GM23338 (cell line): Measurements from ENCODE around the gene PLEKHG5. TPM values are rescaled to one million over a fixed set of nuclear protein-coding genes. Genes with fewer than 3 reads are reported as not detected.

Source experiments
- ATAC-seq: fragments of 200-7000 bp; cut with Tn5 transposase; 3 replicates; pipeline ENCODE4 v1.9.1; 2020
- DNase-seq: peaks from one replicate; pipeline ENCODE4 v3.0.0-alpha.2; 2015; ENCODE audit warnings: low spot score
- H2AFZ ChIP-seq: fragments of 200-600 bp; sonication (generic); 2 replicates; pipeline ENCODE4 v1.8.0; 2016; ENCODE audit warnings: antibody characterized with exemption, mild to moderate bottlenecking, moderate library complexity
- H3F3A ChIP-seq: fragments of 200-600 bp; sonication (generic); replicated peaks from 2 replicates; pipeline ENCODE4 v1.8.0; 2017; ENCODE audit warnings: antibody characterized with exemption, mixed run types, low read depth
- H3K27ac ChIP-seq: fragments of 200-600 bp; sonication (generic); 2 replicates; pipeline ENCODE4 v1.6.1; 2016; ENCODE audit warnings: low read depth
- H3K27me3 ChIP-seq: fragments of 200-600 bp; sonication (generic); 2 replicates; pipeline ENCODE4 v1.8.0; 2016; ENCODE audit warnings: mild to moderate bottlenecking, mixed run types, moderate library complexity; ENCODE audit not compliant: insufficient read depth
- H3K36me3 ChIP-seq: fragments of 200-600 bp; sonication (generic); 2 replicates; pipeline ENCODE4 v1.8.0; 2016; ENCODE audit warnings: mild to moderate bottlenecking; ENCODE audit not compliant: insufficient read depth
- H3K4me1 ChIP-seq: fragments of 200-600 bp; sonication (generic); 2 replicates; pipeline ENCODE4 v1.8.0; 2016; ENCODE audit warnings: mild to moderate bottlenecking, moderate library complexity; ENCODE audit not compliant: insufficient read depth
- H3K4me2 ChIP-seq: fragments of 200-600 bp; sonication (generic); 2 replicates; pipeline ENCODE4 v1.7.1; 2017; ENCODE audit warnings: mixed run types
- H3K4me3 ChIP-seq: fragments of 200-600 bp; sonication (generic); 2 replicates; pipeline ENCODE4 v1.6.1; 2016; ENCODE audit warnings: mixed run types
- H3K79me2 ChIP-seq: fragments of 200-600 bp; sonication (generic); replicated peaks from 2 replicates; pipeline ENCODE4 v1.8.0; 2017; ENCODE audit warnings: mild to moderate bottlenecking; ENCODE audit not compliant: insufficient read depth
- H3K9me2 ChIP-seq: fragments of 200-600 bp; sonication (generic); 2 replicates; pipeline ENCODE4 v1.8.0; 2017; ENCODE audit not compliant: insufficient read depth
- H4K20me1 ChIP-seq: fragments of 200-600 bp; sonication (generic); replicated peaks from 2 replicates; pipeline ENCODE4 v1.8.0; 2017; ENCODE audit warnings: mild to moderate bottlenecking; ENCODE audit not compliant: insufficient read depth
- H3K27ac Mint-ChIP-seq: 2 replicates; pipeline ENCODE4 v1.8.0; 2020; ENCODE audit warnings: inconsistent platforms, mild to moderate bottlenecking, moderate library complexity, mixed read lengths
- H3K27me3 Mint-ChIP-seq: 3 replicates; pipeline ENCODE4 v1.8.0; 2022; ENCODE audit warnings: low read depth, mild to moderate bottlenecking, moderate library complexity, mixed read lengths, inconsistent platforms; ENCODE audit not compliant: insufficient read depth, poor library complexity
- H3K36me3 Mint-ChIP-seq: 3 replicates; pipeline ENCODE4 v1.8.0; 2021; ENCODE audit warnings: low read depth, mild to moderate bottlenecking, inconsistent platforms, moderate library complexity, mixed read lengths
- H3K4me1 Mint-ChIP-seq: 3 replicates; pipeline ENCODE4 v1.8.0; 2020; ENCODE audit warnings: mild to moderate bottlenecking, inconsistent platforms, mixed read lengths
- H3K4me3 Mint-ChIP-seq: 3 replicates; pipeline ENCODE4 v1.8.0; 2021; ENCODE audit warnings: moderate library complexity, mild to moderate bottlenecking, inconsistent platforms, mixed read lengths
- H3K9me3 Mint-ChIP-seq: 3 replicates; pipeline ENCODE4 v1.8.0; 2020; ENCODE audit warnings: moderate library complexity, mild to moderate bottlenecking, inconsistent platforms, mixed read lengths
- EZH2phosphoT487 ChIP-seq: fragments of 200-600 bp; sonication (generic); IDR thresholded peaks from one replicate; pipeline ENCODE4 v1.8.1; 2018; ENCODE audit warnings: antibody characterized with exemption; ENCODE audit not compliant: unreplicated experiment
- POLR2AphosphoS5 ChIP-seq: IDR thresholded peaks from 2 replicates; pipeline ENCODE4 v1.6.1; 2016; ENCODE audit warnings: antibody characterized with exemption, low read depth
- STAT1 ChIP-seq: IDR thresholded peaks from one replicate; pipeline ENCODE4 v1.6.1; 2016; ENCODE audit warnings: antibody characterized with exemption; ENCODE audit not compliant: unreplicated experiment
- polyA plus RNA-seq: library from polyadenylated mRNA; unstranded; fragments of >200 nt; fragmentation: Nextera tagmentation; extraction: Ambion mirVana; gene quantifications from 2 replicates; pipeline ENCODE4 v1.2.1, GENCODE V29; 2016
- total RNA-seq: library from RNA; depleted of rRNA; stranded (reverse); fragments of >200 nt; shearing (Covaris generic); gene quantifications from 2 replicates; pipeline ENCODE4 v1.2.3, GENCODE V29; 2014
- TF ChIP-seq, protein P1 (sequence below): fragments of 250-450 bp; sonication (Bioruptor Pico); IDR thresholded peaks from 2 replicates; pipeline ENCODE4 v1.5.0; 2020; ENCODE audit warnings: mild to moderate bottlenecking, moderate library complexity
- TF ChIP-seq, protein P2 (sequence below), 2 experiments: fragments of 200-600 bp in 1 of 2; sonication (generic) in 1 of 2; conservative IDR thresholded peaks; 2 replicates each; pipeline versions ENCODE4 v1.5.1 to v1.6.1; 2016 to 2017; ENCODE audit warnings: antibody characterized with exemption in 2 of 2, low read depth in 2 of 2, mild to moderate bottlenecking in 2 of 2, moderate library complexity in 1 of 2

The PLEKHG5 gene
- total and polyA plus RNA-seq, 2 experiments from 2014 or later = 9.0 to 26.4 TPM

DNA sequence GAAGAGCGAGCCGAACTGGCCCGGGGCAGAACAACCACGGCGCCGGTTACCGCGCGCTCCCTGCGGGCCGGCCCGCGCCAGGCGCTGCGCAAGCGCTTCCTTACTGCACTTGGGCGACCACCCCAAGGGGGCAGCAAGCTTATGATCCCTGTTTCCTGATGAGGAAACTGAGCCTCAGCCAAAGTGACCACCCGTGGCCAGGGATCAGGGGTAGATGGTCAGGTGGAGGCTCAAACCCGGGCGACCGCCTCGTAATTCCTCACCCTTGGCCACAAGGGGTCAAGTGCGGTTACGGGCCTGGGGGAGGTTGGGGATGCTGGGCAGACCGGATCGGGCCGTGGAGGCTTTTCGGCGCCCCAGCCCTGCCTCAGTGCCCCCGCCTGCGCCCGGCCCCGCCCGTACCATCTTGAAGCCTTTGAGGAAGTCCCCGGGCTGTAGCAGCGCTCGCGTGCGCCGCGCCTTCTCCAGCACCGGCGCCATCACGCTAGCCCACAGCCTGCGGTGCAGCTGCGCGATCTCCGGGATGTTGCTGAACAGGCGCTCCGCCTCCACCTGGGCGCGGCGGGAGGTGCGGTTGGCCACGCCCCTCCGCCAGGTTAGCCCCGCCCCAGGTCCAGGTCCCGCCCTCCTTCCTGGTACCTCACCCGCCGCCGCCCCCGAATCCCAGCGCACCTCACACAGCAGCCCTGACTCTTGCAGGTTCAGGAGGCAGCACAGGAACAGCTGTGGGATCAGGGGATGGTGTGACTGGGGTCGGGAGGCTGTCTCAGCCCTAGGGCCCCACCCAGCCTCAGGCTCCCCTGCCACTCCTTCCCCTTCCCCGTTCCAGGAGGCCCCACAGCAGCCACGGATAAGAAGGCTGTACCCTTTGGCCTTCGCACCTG lies 20.1 kb downstream of the PLEKHG5 start:
- Histone ChIP-seq H2AFZ (0 out of 2 replicates have a peak overlapping the region, but pooled peaks have one; percentile 52), H3K36me3 (no peaks in the 10 kb centered on the region), H3K4me2 (peak overlapping the region; percentile 87), H4K20me1 (peaks cover 3% of the 10 kb centered on the region; the same call in 1 of the 2 replicates), H3K27me3 (no peaks in the 10 kb centered on the region), H3K9me2 (no peaks in the 10 kb centered on the region), H3F3A (peaks cover 26% of the 10 kb centered on the region; the same call in 1 of the 2 replicates), H3K79me2 (no peaks in the 10 kb centered on the region), H3K4me3 (peak overlapping the region; percentile 74), H3K4me1 (peaks cover 10% of the 10 kb centered on the region; the same call in 1 of the 2 replicates), H3K27ac (no peak overlapping the region)
- no peak overlapping the region for H3K27ac Mint-ChIP-seq
- peak; percentile 55 for ATAC-seq
- H3K4me3 Mint-ChIP-seq = peak overlapping the region; percentile 70
- peak; percentile 87 for DNase-seq
- peaks cover 34% of the 10 kb centered on the region for H3K36me3 Mint-ChIP-seq
- H3K27me3 Mint-ChIP-seq = peaks cover 10% of the 10 kb centered on the region
- H3K9me3 Mint-ChIP-seq = no peaks in the 10 kb centered on the region; the same call in 2 of the 3 replicates
- peaks cover 25% of the 10 kb centered on the region for H3K4me1 Mint-ChIP-seq
- TF ChIP-seq STAT1 = no peak
- TF ChIP-seq, protein P1, sequence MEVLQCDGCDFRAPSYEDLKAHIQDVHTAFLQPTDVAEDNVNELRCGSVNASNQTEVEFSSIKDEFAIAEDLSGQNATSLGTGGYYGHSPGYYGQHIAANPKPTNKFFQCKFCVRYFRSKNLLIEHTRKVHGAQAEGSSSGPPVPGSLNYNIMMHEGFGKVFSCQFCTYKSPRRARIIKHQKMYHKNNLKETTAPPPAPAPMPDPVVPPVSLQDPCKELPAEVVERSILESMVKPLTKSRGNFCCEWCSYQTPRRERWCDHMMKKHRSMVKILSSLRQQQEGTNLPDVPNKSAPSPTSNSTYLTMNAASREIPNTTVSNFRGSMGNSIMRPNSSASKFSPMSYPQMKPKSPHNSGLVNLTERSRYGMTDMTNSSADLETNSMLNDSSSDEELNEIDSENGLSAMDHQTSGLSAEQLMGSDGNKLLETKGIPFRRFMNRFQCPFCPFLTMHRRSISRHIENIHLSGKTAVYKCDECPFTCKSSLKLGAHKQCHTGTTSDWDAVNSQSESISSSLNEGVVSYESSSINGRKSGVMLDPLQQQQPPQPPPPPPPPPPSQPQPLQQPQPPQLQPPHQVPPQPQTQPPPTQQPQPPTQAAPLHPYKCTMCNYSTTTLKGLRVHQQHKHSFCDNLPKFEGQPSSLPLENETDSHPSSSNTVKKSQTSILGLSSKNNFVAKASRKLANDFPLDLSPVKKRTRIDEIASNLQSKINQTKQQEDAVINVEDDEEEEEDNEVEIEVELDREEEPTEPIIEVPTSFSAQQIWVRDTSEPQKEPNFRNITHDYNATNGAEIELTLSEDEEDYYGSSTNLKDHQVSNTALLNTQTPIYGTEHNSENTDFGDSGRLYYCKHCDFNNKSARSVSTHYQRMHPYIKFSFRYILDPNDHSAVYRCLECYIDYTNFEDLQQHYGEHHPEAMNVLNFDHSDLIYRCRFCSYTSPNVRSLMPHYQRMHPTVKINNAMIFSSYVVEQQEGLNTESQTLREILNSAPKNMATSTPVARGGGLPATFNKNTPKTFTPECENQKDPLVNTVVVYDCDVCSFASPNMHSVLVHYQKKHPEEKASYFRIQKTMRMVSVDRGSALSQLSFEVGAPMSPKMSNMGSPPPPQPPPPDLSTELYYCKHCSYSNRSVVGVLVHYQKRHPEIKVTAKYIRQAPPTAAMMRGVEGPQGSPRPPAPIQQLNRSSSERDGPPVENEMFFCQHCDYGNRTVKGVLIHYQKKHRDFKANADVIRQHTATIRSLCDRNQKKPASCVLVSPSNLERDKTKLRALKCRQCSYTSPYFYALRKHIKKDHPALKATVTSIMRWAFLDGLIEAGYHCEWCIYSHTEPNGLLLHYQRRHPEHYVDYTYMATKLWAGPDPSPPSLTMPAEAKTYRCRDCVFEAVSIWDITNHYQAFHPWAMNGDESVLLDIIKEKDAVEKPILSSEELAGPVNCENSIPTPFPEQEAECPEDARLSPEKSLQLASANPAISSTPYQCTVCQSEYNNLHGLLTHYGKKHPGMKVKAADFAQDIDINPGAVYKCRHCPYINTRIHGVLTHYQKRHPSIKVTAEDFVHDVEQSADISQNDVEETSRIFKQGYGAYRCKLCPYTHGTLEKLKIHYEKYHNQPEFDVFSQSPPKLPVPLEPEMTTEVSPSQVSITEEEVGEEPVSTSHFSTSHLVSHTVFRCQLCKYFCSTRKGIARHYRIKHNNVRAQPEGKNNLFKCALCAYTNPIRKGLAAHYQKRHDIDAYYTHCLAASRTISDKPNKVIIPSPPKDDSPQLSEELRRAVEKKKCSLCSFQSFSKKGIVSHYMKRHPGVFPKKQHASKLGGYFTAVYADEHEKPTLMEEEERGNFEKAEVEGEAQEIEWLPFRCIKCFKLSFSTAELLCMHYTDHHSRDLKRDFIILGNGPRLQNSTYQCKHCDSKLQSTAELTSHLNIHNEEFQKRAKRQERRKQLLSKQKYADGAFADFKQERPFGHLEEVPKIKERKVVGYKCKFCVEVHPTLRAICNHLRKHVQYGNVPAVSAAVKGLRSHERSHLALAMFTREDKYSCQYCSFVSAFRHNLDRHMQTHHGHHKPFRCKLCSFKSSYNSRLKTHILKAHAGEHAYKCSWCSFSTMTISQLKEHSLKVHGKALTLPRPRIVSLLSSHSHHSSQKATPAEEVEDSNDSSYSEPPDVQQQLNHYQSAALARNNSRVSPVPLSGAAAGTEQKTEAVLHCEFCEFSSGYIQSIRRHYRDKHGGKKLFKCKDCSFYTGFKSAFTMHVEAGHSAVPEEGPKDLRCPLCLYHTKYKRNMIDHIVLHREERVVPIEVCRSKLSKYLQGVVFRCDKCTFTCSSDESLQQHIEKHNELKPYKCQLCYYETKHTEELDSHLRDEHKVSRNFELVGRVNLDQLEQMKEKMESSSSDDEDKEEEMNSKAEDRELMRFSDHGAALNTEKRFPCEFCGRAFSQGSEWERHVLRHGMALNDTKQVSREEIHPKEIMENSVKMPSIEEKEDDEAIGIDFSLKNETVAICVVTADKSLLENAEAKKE (CRISPR knock-in tag) = no peak
- TF ChIP-seq, protein P2, sequence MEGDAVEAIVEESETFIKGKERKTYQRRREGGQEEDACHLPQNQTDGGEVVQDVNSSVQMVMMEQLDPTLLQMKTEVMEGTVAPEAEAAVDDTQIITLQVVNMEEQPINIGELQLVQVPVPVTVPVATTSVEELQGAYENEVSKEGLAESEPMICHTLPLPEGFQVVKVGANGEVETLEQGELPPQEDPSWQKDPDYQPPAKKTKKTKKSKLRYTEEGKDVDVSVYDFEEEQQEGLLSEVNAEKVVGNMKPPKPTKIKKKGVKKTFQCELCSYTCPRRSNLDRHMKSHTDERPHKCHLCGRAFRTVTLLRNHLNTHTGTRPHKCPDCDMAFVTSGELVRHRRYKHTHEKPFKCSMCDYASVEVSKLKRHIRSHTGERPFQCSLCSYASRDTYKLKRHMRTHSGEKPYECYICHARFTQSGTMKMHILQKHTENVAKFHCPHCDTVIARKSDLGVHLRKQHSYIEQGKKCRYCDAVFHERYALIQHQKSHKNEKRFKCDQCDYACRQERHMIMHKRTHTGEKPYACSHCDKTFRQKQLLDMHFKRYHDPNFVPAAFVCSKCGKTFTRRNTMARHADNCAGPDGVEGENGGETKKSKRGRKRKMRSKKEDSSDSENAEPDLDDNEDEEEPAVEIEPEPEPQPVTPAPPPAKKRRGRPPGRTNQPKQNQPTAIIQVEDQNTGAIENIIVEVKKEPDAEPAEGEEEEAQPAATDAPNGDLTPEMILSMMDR (conservative IDR thresholded peaks at IDR 0.05; ENCODE audit: low read depth in 2 of 2) = peak; percentile 26 to 42; a peak in 3 of 4 replicates
- TF ChIP-seq EZH2phosphoT487 = no peak
- TF ChIP-seq POLR2AphosphoS5 = peak; percentile 84
